Small intestine (tissue), 16 donors: ENCODE data around the gene DAND5. TPM values are rescaled to one million over a fixed set of nuclear protein-coding genes. Genes with fewer than 3 reads are reported as not detected.

Source experiments
- DNase-seq, 2 donors: peaks; one replicate each; pipeline versions ENCODE4 v3.0.0 to v3.0.0-alpha.2; 2013
- FAIRE-seq: peaks from 2 replicates; lab custom pipeline; 2012; peaks lifted over from hg19 to GRCh38; lab: Jason Lieb, UNC
- H3K27ac ChIP-seq, 3 donors: one replicate each; pipeline ENCODE4 v1.5.1; 2013; ENCODE audit warnings: low read length in 2 of 3, mild to moderate bottlenecking in 2 of 3, control low read depth in 1 of 3, inconsistent platforms in 1 of 3, low read depth in 1 of 3, moderate library complexity in 1 of 3
- H3K27me3 ChIP-seq, 3 donors: one replicate each; pipeline ENCODE4 v1.6.1; 2013; ENCODE audit warnings: low read length in 3 of 3, inconsistent platforms in 1 of 3; ENCODE audit not compliant: control insufficient read depth in 3 of 3, insufficient read depth in 3 of 3
- H3K36me3 ChIP-seq, 3 donors: one replicate each; pipeline ENCODE4 v1.6.1; 2013; ENCODE audit warnings: low read length in 3 of 3, inconsistent platforms in 1 of 3, low read depth in 1 of 3, mild to moderate bottlenecking in 1 of 3, moderate library complexity in 1 of 3; ENCODE audit not compliant: control insufficient read depth in 3 of 3, insufficient read depth in 2 of 3
- H3K4me1 ChIP-seq, 3 donors: one replicate each; pipeline ENCODE4 v1.6.1; 2013; ENCODE audit warnings: low read length in 2 of 3, inconsistent platforms in 1 of 3, low read depth in 1 of 3, mild to moderate bottlenecking in 1 of 3, moderate library complexity in 1 of 3; ENCODE audit not compliant: control insufficient read depth in 3 of 3, insufficient read depth in 2 of 3
- H3K4me3 ChIP-seq, 3 donors: one replicate each; pipeline ENCODE4 v1.5.1; 2013; ENCODE audit warnings: low read length in 3 of 3, control low read depth in 1 of 3, inconsistent platforms in 1 of 3, low read depth in 1 of 3, mild to moderate bottlenecking in 1 of 3, moderate library complexity in 1 of 3
- H3K9me3 ChIP-seq, 2 donors: one replicate each; pipeline ENCODE4 v1.6.1; 2013; ENCODE audit warnings: low read depth in 1 of 2, low read length in 1 of 2; ENCODE audit not compliant: control insufficient read depth in 2 of 2, insufficient read depth in 1 of 2
- WGBS, 3 donors: extraction: QIAGEN DNeasy Blood & Tissue Kit; methylation state at CpG; one replicate each; pipeline ENCODE4 v1.1.7; 2013; 5-methylcytosine and 5-hydroxymethylcytosine counted together
- long read RNA-seq, 10 donors: transcript quantifications; one replicate each; lab custom pipeline, GENCODE V29; 2026
- polyA plus RNA-seq, 4 donors: library from polyadenylated mRNA; stranded (reverse) in 3 of 4; unstranded in 1 of 4; fragments of 200-250 nt in 3 of 4; fragments of 120-200 nt in 1 of 4; gene quantifications; one replicate each; pipeline versions ENCODE4 v1.2.1 to v1.2.3, GENCODE V29; 2013
- donor health status: healthy with polysubstance abuse.
- donor health status: control.
- donor health status: control.
- donor health status: Bipolar disorder and iron deficiency.
- donor health status: healthy.

DAND5 gene, protein sequence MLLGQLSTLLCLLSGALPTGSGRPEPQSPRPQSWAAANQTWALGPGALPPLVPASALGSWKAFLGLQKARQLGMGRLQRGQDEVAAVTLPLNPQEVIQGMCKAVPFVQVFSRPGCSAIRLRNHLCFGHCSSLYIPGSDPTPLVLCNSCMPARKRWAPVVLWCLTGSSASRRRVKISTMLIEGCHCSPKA
- polyA plus RNA-seq, result under 1 TPM in 2 of 4 donors, not detected in 2; 0.12 to 0.16 TPM
- long read RNA-seq, donor 1, result 0 reads
- long read RNA-seq, donor 2, result 0 reads
- long read RNA-seq, donor 3, result 0 reads
- long read RNA-seq, donor 4, result 0 reads
- long read RNA-seq, donor 5, result 0 reads
- long read RNA-seq, donor 6, result 0 reads
- long read RNA-seq, donor 7, partial matches to known transcripts, result 0 of 2 reads
- long read RNA-seq, donor 7, other reads (novel, unspliced or antisense), result 0 of 2 reads
- long read RNA-seq, donor 8, result 0 reads
- long read RNA-seq, donor 9, result 0 reads
- long read RNA-seq, donor 10, result 0 reads

GRCh38 chr19:12969292-12969988, at the start of gene DAND5:
Gene DAND5 (plus strand): TSS chr19:12969576. CDS start chr19:12969661, 85 bp downstream.
- H3K27ac ChIP-seq, result no peak within 1 kb of the TSS
- peaks cover 0 to 8% (median 0%) of the 10 kb centered on the region in 3 donors for H3K4me1 ChIP-seq
- FAIRE-seq (no peak), DNase-seq (no peak)
- no peaks in the 10 kb centered on the region for H3K27me3 ChIP-seq
- WGBS, 3 donors, result 44 to 53% (median 47%) methylated on average over 14 of the region's 14 CpGs
- no peaks in the 10 kb centered on the region for H3K36me3 ChIP-seq
- no peaks in the 10 kb centered on the region for H3K9me3 ChIP-seq
- no peak within 1 kb of the TSS for H3K4me3 ChIP-seq

GRCh38 chr19:12921047-12921446, 48.3 kb upstream of the DAND5 start:
- FAIRE-seq (no peak), DNase-seq (no peak)
- Histone ChIP-seq H3K4me3 (no peak overlapping the region), H3K27ac (peak overlapping the region in 1 of 3 donors; percentile 37), H3K27me3 (no peaks in the 10 kb centered on the region), H3K36me3 (peaks cover 14 to 41% (median 24%) of the 10 kb centered on the region in 3 donors), H3K4me1 (no peaks in the 10 kb centered on the region), H3K9me3 (no peaks in the 10 kb centered on the region)
- WGBS, 3 donors, result 16 to 40% (median 30%) methylated on average over 3 of the region's 3 CpGs

DNA sequence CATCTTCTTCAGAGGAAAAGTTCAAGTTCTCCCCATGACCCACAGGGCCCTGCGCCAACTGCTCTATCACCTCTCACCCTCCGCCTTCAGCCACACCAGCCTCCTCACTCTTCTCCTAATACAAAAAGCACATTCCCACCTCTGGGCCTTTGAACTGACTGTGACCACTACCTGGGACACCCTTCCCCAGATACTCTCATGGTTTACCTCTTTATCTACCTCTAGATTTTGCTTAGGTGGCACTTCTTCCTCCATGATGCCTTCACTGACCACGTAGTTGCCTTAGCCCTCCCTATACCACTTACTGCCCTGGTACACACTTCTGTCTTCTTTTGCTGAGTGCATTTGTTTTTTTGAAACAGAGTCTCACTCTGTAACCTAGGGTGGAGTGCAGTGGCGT, 46.4 kb upstream of the DAND5 start:
- Histone ChIP-seq H3K4me3 (no peak overlapping the region), H3K4me1 (no peaks in the 10 kb centered on the region), H3K27me3 (no peaks in the 10 kb centered on the region), H3K27ac (no peak overlapping the region), H3K9me3 (no peaks in the 10 kb centered on the region), H3K36me3 (peaks cover 21 to 59% (median 31%) of the 10 kb centered on the region in 3 donors)
- FAIRE-seq (no peak), DNase-seq (no peak)
- 96 to 99% (median 98%) methylated on average over 4 of the region's 4 CpGs for WGBS, 3 donors

DNA sequence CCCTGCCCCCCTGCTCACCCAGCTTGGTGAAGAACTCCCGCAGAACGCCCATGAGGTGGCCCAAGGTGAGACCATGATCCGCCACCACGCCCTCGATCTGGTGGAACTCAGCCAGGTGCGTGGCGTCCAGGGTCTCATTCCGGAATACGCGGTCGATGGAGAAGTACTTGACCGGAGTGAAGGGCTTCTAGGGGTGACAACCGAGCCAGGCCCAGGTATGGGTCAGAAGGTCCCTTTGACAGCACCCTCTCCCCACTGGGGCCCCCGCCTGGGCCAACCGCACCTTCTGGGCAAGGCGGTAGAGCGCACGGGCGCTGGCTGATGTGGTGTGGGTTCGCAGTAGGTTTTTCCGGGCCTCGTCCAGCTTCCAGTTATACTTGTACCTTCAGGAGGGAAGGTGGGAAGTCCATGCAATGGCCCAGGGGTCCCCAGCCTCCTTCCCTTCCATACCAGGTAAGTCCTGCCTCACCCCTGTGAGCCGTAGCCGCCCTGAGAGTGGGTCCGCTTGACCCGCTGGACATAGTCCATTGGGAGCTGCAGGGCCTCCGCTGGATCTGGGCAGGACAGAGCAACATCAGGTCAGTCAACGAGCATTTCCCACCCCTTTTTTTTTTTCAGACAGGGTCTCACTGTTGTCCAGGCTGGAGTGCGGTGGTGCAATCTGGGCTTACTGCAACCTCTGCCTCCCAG, 44.6 kb upstream of the DAND5 start:
- Histone ChIP-seq H3K36me3 (peaks cover 28 to 77% (median 33%) of the 10 kb centered on the region in 3 donors), H3K4me3 (no peak overlapping the region), H3K9me3 (no peaks in the 10 kb centered on the region), H3K27ac (no peak overlapping the region), H3K27me3 (no peaks in the 10 kb centered on the region), H3K4me1 (no peaks in the 10 kb centered on the region)
- DNase-seq (no peak), FAIRE-seq (no peak)
- 94 to 98% (median 94%) methylated on average over 26 to 29 of the region's 29 CpGs for WGBS, 3 donors

- Histone ChIP-seq H3K9me3 (no peaks in the 10 kb centered on the region), H3K36me3 (peaks cover 19 to 58% (median 20%) of the 10 kb centered on the region in 3 donors), H3K4me3 (no peak overlapping the region), H3K27ac (no peak overlapping the region), H3K27me3 (no peaks in the 10 kb centered on the region), H3K4me1 (peaks cover 0 to 12% (median 3%) of the 10 kb centered on the region in 3 donors)
- no peak for DNase-seq
- 90 to 97% (median 93%) methylated on average over 18 to 19 of the region's 19 CpGs for WGBS, 3 donors
- no peak for FAIRE-seq
Measured at GRCh38 chr19:12930002-12930645, 39.3 kb upstream of the DAND5 start.

DNA sequence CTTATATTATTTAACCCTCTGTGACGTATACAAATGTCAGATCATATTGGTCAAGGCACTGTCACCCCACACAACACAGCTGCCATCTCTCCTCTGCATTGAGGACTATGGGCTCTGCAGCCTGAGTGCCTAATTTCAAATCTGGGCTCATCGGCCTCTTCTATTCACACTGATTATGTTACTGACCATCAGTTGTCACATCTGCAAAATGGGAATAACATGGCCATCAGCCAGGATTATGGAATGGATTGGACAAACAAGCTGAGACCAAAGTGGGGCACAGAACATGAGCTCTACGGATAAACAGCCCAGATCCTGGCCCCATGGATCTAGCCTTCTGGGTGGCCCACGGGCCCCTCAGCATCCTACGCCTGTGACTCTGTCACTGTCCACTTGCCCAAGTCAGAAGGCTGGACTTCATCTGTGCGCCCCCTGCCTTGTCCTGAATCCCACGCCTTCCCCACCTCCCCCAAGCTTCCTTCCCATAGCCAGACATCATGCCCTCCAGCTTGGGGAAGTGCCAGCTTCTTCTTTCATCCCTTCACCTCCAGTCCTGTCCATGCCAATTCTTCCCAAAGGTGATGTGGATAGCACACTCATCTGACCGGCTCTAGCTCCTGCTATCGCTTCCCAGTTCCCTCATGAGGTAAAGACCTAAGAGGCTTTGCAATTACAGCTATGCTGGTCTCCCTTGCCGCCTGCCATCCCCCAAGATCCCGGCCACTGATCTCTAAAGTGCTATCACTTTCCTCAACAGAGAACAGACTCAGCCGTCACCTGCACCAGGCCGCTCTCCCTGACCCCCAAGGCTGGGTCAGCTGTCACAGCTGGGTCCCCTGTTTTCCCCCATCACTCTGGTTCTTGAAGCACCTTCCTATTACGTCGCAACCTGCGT, 36.7 kb upstream of the DAND5 start:
- no peak for DNase-seq
- no peak for FAIRE-seq
- H3K27ac ChIP-seq, result peak overlapping the region in 2 of 3 donors; percentile 67 to 74
- WGBS, 3 donors, result 27 to 32% (median 31%) methylated on average over 16 of the region's 16 CpGs
- peak overlapping the region; percentile 81 to 95 (median 89) for H3K4me3 ChIP-seq
- no peaks in the 10 kb centered on the region for H3K27me3 ChIP-seq
- peaks cover 2 to 16% (median 3%) of the 10 kb centered on the region in 3 donors for H3K4me1 ChIP-seq
- peaks cover 11 to 35% (median 13%) of the 10 kb centered on the region in 3 donors for H3K36me3 ChIP-seq
- H3K9me3 ChIP-seq, result no peaks in the 10 kb centered on the region

- Histone ChIP-seq H3K27me3 (no peaks in the 10 kb centered on the region), H3K9me3 (no peaks in the 10 kb centered on the region), H3K4me1 (peaks cover 2 to 20% (median 3%) of the 10 kb centered on the region in 3 donors), H3K4me3 (peak within 1 kb of the TSS; percentile 81 to 95 (median 89)), H3K27ac (peak within 1 kb of the TSS; percentile 61 to 82 (median 67)), H3K36me3 (peaks cover 8 to 27% (median 8%) of the 10 kb centered on the region in 3 donors)
- FAIRE-seq (no peak), DNase-seq (peak; percentile 95)
- WGBS, 3 donors, result 0 to 2% (median 1%) methylated on average over 47 to 51 of the region's 51 CpGs
Measured at GRCh38 chr19:12933287-12934072, 35.9 kb upstream of the DAND5 start, which contains the start of gene FARSA. Gene FARSA (minus strand): TSS chr19:12933711. CDS start chr19:12933696, 15 bp downstream.
